GM19025 (cell line): Measurements from ENCODE around the gene FYB1.
"Not testable (repeated sequence)": the region's sequence is repeated elsewhere in the genome, so short reads cannot be mapped to it uniquely, and the experiment has no call there.

ENCODE experiments used
- ATAC-seq: cut with Tn5 transposase; IDR thresholded peaks from one replicate; pipeline ENCODE4 v1.9.1; 2021; ENCODE audit warnings: mild to moderate bottlenecking, low read depth, moderate library complexity; ENCODE audit not compliant: unreplicated experiment

FYB1 gene

GRCh38 chr5:39226558-39226957 lies 7.2 kb upstream of the FYB1 start:
- no peak for ATAC-seq

GRCh38 chr5:39226100-39226451 lies 6.7 kb upstream of the FYB1 start:
- no peak for ATAC-seq

GRCh38 chr5:39225405-39226099 lies 6.2 kb upstream of the FYB1 start:
- ATAC-seq = no peak

DNA sequence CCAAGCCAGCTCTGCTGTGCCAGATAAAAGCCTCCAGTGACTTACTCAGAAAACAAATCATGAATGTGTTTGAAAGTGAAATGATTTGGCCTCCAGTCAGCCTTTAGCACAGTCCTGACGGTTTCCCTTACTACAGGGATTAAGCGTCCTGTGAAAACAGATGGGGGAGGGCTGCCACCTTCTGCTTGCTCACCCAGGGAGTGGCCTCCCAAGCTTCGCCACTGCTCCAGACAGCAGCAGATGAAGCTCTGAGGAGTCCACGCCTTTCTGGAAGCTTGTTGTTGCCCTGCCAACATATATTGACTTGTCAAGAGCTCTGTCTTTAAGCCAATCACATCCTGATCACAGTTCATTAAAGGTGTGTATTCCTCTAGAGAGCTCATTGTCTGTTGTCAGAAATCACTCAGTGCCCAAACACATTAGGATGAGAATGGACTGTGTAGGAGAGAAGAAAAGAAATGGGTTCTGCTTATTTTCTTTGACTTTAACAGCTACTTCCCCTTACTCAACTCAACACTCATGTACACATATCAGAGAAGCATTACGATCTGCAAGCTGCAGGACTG lies 4.9 kb upstream of the FYB1 start:
- no peak for ATAC-seq

DNA sequence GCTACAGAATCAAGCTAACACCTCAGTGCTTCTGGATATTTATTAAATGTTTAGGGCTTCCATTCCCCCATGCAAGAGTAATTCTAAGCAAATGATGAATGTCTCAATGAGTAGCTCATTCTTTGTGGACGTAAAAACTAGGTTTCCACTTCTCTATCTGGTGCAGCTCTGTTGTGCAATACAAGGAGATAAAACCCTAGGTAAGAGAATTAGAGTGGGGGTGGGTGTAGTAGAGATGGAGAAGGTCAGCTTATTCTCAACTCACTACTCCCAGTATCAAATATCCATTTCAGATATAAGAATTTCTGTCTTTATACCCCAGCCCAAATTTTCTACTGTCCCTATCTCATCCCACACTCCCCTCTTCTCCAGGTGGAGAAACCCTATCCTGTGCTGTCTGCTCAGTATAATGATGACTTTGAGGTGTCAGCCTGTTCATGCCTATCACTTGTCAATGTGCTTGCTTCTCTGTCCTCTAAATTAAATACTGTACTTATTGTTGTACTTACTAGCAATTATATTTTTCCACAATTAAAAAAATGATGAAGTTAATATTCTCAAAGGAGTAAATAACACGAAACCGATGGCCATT lies 4.3 kb upstream of the FYB1 start:
- no peak for ATAC-seq

GRCh38 chr5:39221671-39222070 lies 2.3 kb upstream of the FYB1 start:
- ATAC-seq = not testable (repeated sequence)

- ATAC-seq = no peak
Measured at GRCh38 chr5:39220280-39221030, 1.1 kb upstream of the FYB1 start.

GRCh38 chr5:39218482-39219402 lies 621 bp downstream of the FYB1 start:
- ATAC-seq = no peak

DNA sequence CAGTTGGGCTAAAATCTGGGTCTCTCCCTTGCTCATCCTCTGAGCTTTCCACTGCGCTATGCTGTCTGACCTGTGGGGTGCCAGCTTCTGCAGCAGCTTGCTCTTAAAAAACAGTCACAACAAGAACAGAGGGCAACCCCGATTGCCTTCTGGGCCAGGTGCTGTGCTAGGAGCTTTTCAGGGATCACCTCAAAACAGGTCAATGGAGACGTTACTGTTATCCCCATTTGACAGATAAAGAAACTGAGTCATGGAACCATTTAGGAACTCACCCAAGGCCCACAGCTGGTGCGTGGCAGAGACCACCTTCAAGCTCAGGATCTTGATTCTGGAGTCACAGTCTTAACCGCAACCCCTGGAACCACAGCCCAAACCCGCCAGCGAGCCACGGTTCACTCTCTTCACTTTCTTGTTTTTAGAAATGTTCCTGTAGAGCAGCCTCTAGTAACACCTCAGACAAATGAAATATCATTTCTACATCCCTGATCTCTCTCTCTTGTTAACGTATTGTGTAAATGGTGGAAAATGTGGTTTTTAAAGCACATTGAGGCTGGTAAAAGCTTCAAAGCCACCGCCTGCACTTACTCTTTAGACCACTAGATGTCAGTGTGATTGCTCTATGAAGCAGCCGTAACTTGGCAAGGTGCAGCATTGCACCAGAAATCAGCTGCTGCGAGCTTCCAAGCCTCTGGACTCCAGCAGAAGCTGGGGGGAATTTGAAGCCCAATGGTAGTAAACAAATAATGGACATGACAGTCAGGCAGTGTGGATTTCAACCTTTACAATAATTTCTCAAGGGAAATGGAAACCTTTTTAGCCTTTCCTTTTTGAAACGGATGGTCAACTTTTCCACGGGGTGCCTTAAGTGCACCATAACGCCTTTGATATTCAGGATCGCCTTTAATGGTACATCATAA lies 1.7 kb downstream of the FYB1 start:
- ATAC-seq = no peak

- no peak for ATAC-seq
Measured at GRCh38 chr5:39216631-39217030, 2.7 kb downstream of the FYB1 start.

DNA sequence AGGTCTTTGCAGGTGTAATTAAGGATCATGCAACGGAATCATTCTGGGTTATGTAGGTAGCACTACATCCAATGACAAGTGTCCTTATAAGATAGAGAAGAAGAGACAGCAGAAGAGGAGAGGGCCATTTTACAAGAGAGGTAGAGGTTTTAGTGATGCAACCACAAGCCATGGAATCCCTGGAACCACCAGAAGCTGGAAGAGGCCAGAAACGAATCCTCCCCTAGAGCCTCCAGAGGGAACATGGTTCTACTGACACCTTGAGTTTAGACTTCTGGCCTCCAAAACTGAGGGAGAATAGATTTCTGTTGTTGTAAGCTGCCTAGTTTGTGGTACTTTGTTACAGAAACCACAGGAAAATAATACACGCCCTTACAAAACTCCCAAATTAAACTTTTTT lies 3.5 kb downstream of the FYB1 start:
- no peak for ATAC-seq

- no peak for ATAC-seq
Measured at GRCh38 chr5:39214912-39215709, 4.3 kb downstream of the FYB1 start.

GRCh38 chr5:39213447-39214207 lies 5.7 kb downstream of the FYB1 start:
- ATAC-seq = no peak

- no peak for ATAC-seq
Measured at GRCh38 chr5:39211773-39212172, 7.6 kb downstream of the FYB1 start.

GRCh38 chr5:39209924-39210323 lies 9.4 kb downstream of the FYB1 start:
- ATAC-seq = no peak

- ATAC-seq = no peak
Measured at GRCh38 chr5:39208471-39208870, 10.9 kb downstream of the FYB1 start.

GRCh38 chr5:39207345-39208045 lies 11.9 kb downstream of the FYB1 start:
- no peak for ATAC-seq
